SKM-1 (cell line): ENCODE data around the gene TNS1.

Experiments
- DNase-seq: peaks from one replicate; lab custom pipeline; 2025; ENCODE audit not compliant: unreplicated experiment; lab: John Stamatoyannopoulos, UW

TNS1 gene

DNA sequence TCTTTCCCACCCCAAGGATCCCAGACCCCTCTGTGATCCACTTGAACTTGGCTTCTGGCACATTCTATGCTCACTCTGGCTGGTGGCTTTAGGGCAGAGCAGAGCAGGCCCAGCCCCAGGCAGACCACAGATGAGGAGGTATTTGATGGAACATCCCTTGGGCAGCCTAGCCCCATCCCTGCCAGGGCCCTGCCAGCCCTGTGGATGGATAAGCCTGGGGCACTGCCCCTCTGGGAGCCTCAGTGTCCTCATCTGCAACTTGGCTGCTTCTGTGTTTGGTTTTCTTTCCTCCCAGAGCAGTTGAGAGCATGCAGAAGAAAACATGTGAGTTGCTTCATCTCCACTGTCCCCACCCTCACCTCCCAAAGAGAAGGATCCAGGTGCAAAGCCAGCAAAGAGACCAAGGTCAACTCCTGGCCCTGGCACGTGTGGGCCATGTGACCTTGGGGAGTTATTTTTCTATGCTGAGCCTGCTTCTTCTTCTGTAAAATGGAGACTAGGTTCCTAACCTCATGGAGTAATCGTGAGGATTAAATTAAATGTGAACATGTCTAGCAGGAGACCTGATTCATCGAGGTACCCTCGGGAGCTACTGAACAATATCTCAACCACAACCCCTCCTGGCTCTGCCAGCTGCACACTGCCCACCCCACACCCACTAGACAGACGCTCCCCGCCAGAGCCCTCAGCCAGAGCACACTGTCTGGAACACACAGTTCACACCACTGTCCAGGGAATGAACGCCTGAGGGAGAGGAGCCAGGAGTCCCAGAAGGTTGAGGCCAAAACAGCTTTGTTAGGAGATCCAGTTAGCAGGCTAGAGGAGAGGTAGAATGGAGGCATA lies 14.6 kb upstream of the TNS1 start:
- no peak for DNase-seq

DNA sequence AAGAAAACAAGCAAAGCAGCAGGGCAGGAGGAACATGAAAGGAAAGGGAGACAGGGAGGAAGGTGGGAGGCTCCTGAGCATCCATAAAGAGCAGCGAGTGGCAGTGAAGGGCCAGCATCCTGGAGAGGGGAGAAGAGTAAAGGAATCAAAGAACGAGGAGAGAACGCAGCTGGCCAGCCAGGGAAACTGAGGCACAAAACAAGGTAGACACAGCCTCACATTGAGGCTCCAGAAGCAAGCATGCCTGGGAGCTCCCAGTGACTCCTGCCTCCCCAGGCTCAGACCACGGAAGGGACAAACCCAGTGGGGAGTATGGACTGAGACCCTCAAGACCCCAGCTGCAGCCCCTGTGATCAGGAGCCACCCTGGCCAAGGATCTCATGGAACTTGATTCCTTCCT lies 14.0 kb upstream of the TNS1 start:
- no peak for DNase-seq

DNA sequence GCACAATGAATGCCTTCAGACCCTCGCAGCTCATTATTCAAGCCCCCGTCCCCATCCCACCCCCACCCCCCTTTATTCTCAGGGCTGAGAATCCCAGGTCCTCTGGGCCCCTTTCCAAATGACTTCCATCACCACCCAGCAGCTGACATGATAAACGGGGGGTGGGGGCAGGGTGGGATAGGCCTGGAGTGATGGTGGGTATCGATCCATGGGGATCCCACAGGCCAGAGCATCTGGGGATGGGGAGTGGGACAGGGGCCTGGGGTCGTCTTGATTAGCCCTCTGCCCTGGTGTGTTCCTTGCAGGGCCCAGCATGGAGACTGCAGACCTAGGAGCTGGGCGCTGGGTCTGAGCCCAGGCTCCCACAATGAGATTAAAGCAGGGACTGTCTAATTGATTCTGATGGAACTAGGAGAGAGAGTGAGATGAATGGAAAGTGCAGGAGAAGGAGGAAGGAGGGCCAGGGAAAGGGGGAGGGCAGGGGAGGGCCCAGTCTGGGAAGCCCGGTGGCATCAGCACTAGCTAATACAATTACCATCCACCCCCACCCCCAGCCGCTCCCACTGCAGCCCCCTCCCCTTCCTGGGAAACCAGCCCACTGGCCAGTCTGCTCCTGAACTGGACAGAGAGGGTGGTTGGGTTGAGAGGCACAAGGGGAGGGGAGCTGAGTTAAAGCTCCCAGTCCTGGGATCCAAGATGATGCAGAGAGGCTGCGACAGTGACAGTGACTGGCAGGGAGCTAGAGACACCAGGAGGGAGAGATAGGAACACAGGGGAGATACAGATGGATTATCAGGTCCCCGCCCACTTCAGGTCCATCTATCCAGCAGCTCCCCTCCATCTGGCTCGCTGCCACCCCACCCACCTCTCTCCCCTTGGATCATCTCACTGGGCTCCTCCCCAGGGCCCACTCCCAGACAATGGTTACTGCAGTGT lies 13.1 kb upstream of the TNS1 start:
- no peak for DNase-seq

GRCh38 chr2:218014706-218015585 lies 12.2 kb upstream of the TNS1 start:
- DNase-seq, result no peak

- DNase-seq, result no peak
Measured at GRCh38 chr2:218013289-218013688, 10.5 kb upstream of the TNS1 start.

DNA sequence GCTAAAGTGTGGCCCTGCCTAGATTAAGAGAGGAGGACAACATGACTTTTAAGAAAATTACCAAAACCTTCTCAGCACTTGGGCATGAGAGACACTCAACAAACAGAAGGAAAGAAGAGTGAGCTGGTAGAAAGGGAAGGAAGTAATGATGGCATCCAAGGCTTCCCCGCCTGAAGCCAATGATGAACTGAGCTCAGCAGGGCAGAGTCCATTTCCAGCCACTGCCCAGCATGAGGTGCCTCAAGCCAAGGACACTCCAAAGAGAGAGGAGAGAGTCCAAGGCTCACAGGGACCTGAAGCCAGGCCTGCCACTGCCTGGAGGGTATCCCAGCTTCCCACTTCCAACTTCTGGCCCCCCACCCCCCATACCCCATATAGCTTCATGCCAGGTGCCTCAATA lies 9.5 kb upstream of the TNS1 start:
- DNase-seq, result no peak

GRCh38 chr2:218011653-218012040 lies 8.9 kb upstream of the TNS1 start:
- DNase-seq, result no peak

- DNase-seq, result no peak
Measured at GRCh38 chr2:218010984-218011652, 8.3 kb upstream of the TNS1 start.

DNA sequence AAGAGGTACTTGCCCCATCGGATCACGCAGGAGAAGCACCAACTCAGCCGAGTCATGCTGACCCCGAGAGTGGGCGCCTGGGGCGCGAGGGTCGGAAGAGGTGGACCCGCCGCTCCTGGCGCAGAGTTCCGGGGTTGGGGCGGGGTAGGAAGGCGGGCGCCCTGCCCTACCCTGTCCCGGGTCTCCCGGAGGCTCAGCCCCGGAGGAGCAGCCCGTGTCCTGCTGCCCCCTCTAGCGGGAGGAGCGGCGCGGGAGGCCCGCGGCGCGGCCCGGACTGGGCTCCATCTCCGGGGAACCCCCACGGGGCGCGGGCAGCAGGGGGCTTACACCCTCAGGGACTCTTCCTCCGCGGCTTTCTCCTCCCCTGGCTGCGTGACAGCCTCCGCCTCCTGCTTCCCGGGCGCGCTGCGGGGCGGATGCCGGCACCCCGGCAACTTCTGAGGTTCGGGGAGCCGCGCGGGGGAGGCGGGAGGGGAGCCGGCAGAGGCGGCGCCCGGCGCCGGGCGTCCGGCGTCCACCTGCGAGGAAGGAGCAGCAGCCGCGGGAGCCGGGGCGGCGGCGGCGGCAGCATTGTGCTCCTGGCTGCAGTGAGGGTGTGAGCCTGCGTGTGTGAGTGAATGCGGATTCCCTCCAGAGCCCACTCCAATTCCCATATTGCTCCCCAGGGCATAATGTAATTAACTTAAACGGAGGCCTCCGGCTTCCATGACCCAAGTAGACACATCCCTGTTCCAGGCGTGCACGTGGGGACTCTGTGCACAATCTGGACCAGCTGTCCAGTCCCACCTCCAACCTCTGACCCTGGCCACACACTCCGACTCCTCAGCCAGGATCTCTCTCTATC lies 7.6 kb upstream of the TNS1 start:
- DNase-seq, result no peak

DNA sequence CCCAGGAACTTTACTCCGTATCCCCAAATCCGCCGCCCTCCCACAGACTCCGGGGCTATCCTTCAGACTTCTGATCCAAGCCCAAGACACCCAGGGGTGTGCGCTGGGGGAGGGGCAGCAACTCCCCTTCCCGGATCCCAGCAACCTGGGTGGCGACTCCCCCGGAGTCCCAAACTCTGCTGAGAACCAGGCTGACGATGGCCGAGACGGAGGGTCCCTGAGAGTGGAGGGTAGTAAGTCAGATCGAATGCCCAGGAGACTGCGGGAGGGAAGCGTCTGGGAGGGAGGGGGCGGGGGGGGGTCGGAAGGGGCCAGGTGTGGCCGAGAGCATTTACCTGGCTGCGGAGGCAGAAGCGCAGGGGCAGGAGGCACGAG lies 7.0 kb upstream of the TNS1 start:
- DNase-seq, result no peak

DNA sequence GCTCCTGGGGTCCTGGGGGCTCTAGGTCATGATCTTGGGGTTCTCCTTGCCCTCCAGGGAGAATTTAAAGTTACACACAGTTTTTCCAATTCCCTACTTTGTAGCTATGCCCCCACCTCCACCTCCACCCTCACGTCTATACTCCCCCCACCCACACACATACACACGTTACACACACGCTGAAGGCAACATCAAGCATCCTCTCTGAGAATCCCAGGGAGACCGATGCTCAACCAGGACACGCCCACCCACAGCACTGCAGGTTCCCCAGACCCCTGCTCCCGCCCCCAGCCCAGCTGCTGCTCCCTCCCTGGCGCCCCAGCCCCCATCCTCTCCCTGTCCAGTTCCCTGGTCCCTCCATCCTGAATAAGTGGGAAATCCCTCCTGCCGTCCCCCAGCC lies 6.4 kb upstream of the TNS1 start:
- no peak for DNase-seq

DNA sequence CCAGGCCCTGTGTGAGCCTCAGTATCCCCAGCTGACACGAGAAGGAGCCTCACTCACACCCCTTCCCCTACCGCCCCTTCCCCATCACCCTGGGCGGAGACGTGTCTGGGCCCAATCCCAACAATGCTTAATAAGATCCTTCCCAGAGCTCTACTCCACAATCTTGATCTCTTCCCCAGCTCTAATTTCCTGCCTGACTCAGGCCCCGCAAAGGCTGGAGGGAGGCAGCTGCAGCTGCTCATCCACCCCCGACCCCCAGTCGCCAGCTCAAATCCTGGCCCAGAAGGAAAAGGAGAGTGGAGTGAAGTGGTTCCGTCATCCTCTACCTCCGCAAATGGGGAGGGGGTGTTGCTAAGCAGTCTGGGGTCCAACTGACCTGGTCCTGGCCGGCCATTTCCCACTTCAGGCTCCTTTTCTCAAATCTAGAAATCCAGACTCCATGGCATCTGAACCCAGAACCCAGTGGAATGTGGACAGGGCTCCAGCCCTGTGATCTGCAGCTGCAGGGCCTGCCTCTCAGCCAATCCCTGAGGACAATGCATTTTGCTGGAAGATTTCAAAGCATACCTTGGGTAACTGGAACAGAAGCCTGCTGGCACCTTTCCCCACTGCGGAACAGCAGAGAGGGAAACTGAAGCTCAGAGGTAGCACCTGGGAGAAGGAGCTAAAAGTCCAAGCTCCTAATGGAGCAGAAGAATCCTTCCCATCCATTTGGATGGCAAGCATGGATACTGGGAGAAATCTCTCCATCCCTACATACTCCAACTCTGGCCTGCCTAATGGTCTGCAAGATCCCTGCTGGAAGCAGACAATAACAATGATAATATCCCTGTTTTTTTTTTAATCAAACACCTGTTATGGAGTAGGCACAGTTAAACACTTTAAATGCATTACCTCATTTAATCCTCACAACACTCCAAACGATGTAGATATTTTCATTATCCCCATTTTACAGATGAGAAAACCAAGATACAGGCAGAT lies 5.6 kb upstream of the TNS1 start:
- no peak for DNase-seq

- DNase-seq, result no peak
Measured at GRCh38 chr2:218006741-218007140, 3.9 kb upstream of the TNS1 start.

DNA sequence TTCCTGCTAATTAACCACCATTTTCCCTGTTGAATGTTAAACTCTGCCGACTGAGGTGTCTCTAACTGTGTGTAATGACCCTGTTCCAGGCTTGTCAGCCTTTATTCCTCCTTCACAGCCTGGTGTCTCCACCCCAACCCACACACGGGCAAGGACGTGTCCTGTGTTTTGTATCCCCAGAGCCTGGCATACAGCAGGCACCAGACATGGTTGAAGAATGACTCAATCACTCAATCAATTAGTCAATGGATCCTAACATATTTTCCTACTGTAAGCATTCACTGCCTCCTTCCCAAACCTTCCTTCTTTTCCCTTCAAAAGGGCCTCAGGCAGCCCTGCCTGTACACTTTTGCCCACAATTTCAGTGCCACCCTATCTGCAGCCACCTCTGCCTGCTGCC lies 2.7 kb upstream of the TNS1 start:
- DNase-seq, result no peak

- DNase-seq, result no peak
Measured at GRCh38 chr2:218005028-218005427, 2.2 kb upstream of the TNS1 start.

GRCh38 chr2:218003981-218004419 lies 1.2 kb upstream of the TNS1 start:
- DNase-seq, result no peak

DNA sequence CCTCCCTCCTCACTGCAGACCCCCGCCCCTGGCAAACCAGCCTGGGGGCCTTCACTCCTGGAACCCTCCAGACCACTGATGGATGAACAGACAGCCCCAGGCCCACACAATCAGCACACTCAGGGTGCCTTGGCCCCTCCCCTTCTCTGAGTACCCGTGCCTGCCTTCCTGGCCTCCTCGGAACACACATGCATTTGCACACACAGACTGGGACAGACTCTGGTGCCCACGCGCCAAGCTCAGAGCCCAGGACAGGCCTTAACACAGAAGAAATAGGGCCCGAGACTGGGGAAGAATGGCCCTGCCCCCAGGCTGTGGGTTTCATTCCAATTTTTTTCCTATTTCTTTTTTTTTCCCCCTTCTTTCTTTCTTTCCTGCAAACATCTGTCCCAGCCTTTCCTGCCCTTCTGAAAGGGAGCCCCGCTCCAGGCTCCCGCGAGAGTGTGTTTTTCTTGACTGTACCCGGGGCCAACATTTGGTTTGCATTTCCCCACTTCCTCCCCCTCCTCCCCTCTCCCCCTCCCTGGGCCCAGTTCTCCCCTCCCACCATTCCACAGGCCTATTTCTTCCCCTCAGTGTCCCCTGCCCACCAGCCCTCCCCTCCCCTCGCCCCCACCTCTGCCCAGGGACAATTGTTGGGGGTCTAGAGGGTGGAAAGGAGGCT lies 618 bp upstream of the TNS1 start:
- no peak for DNase-seq
